ENCODE data around the gene FOXP4. TPM values are rescaled to one million over a fixed set of nuclear protein-coding genes. Genes with fewer than 3 reads are reported as not detected.

FOXP4 gene
- total and polyA plus RNA-seq, 2 of the 13 experiments (the other 11 are each of a cell fraction or from before 2014, with no cell fraction given) = 11.0 to 12.4 TPM

- TF ChIP-seq ZNF232 (CRISPR knock-in tag; IDR thresholded peaks at IDR 0.05; ENCODE audit: borderline replicate concordance) = peak; percentile 67; the same call in 1 of the 2 replicates
- TF ChIP-seq ZNF33A (CRISPR knock-in tag; IDR thresholded peaks at IDR 0.05; ENCODE audit: borderline replicate concordance) = peak; percentile 62; the same call in 1 of the 2 replicates
- no peak for TF ChIP-seq ZFP36 (IDR thresholded peaks at IDR 0.05; ENCODE audit: borderline replicate concordance, low read depth, low read length, partially characterized antibody)
- TF ChIP-seq, protein P1, sequence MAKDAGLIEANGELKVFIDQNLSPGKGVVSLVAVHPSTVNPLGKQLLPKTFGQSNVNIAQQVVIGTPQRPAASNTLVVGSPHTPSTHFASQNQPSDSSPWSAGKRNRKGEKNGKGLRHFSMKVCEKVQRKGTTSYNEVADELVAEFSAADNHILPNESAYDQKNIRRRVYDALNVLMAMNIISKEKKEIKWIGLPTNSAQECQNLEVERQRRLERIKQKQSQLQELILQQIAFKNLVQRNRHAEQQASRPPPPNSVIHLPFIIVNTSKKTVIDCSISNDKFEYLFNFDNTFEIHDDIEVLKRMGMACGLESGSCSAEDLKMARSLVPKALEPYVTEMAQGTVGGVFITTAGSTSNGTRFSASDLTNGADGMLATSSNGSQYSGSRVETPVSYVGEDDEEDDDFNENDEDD (CRISPR knock-in tag; IDR thresholded peaks at IDR 0.05; ENCODE audit: borderline replicate concordance) = peak; percentile 11; the same call in 1 of the 2 replicates
- TF ChIP-seq ZNF879 (CRISPR knock-in tag; IDR thresholded peaks at IDR 0.05) = 0 out of 2 replicates have a peak, but pooled peaks have one; percentile 38
- 0 out of 2 replicates have a peak, but pooled peaks have one; percentile 65 for TF ChIP-seq HMG20B (CRISPR knock-in tag; conservative IDR thresholded peaks at IDR 0.05)
- peak; percentile 84; the same call in 1 of the 2 replicates for TF ChIP-seq ZNF558 (CRISPR knock-in tag; IDR thresholded peaks at IDR 0.05; ENCODE audit: borderline replicate concordance)
- TF ChIP-seq ASH2L (IDR thresholded peaks at IDR 0.05; ENCODE audit: insufficient read length, low read depth, low read length) = peak; percentile 97
- no peak for TF ChIP-seq CREB1 (IDR thresholded peaks at IDR 0.05)
- TF ChIP-seq CREB1 (CRISPR knock-in tag; IDR thresholded peaks at IDR 0.05) = peak; percentile 73
- peak; percentile 95 for TF ChIP-seq SALL2 (CRISPR knock-in tag; IDR thresholded peaks at IDR 0.05)
- TF ChIP-seq ZMAT3 (CRISPR knock-in tag; conservative IDR thresholded peaks at IDR 0.05) = peak; percentile 82; the same call in 1 of the 2 replicates
- TF ChIP-seq, protein P2, sequence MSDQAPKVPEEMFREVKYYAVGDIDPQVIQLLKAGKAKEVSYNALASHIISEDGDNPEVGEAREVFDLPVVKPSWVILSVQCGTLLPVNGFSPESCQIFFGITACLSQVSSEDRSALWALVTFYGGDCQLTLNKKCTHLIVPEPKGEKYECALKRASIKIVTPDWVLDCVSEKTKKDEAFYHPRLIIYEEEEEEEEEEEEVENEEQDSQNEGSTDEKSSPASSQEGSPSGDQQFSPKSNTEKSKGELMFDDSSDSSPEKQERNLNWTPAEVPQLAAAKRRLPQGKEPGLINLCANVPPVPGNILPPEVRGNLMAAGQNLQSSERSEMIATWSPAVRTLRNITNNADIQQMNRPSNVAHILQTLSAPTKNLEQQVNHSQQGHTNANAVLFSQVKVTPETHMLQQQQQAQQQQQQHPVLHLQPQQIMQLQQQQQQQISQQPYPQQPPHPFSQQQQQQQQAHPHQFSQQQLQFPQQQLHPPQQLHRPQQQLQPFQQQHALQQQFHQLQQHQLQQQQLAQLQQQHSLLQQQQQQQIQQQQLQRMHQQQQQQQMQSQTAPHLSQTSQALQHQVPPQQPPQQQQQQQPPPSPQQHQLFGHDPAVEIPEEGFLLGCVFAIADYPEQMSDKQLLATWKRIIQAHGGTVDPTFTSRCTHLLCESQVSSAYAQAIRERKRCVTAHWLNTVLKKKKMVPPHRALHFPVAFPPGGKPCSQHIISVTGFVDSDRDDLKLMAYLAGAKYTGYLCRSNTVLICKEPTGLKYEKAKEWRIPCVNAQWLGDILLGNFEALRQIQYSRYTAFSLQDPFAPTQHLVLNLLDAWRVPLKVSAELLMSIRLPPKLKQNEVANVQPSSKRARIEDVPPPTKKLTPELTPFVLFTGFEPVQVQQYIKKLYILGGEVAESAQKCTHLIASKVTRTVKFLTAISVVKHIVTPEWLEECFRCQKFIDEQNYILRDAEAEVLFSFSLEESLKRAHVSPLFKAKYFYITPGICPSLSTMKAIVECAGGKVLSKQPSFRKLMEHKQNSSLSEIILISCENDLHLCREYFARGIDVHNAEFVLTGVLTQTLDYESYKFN (CRISPR knock-in tag; conservative IDR thresholded peaks at IDR 0.05) = peak; percentile 99
- peak; percentile 82; the same call in 1 of the 2 replicates for TF ChIP-seq ERF (CRISPR knock-in tag; IDR thresholded peaks at IDR 0.05)
- TF ChIP-seq PRDM15 (CRISPR knock-in tag; IDR thresholded peaks at IDR 0.05) = peak; percentile 85
- TF ChIP-seq, protein P3, sequence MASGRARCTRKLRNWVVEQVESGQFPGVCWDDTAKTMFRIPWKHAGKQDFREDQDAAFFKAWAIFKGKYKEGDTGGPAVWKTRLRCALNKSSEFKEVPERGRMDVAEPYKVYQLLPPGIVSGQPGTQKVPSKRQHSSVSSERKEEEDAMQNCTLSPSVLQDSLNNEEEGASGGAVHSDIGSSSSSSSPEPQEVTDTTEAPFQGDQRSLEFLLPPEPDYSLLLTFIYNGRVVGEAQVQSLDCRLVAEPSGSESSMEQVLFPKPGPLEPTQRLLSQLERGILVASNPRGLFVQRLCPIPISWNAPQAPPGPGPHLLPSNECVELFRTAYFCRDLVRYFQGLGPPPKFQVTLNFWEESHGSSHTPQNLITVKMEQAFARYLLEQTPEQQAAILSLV (CRISPR knock-in tag; IDR thresholded peaks at IDR 0.05; ENCODE audit: borderline replicate concordance) = peak; percentile 54; the same call in 1 of the 2 replicates
- peak; percentile 0 for TF ChIP-seq JARID2 (CRISPR knock-in tag; IDR thresholded peaks at IDR 0.05; ENCODE audit: insufficient replicate concordance)
- peak; percentile 91 for TF ChIP-seq ZNF746 (CRISPR knock-in tag; IDR thresholded peaks at IDR 0.05)
Measured at GRCh38 chr6:41519745-41520699, 26.2 kb upstream of the FOXP4 start (continued).

All from HepG2 (cell line).